OCI-LY1 (cell line): ENCODE results near the gene RNASE8.

Source experiments
- EZH2 ChIP-seq: fragments of 200-600 bp; sonication (generic), shearing (Covaris generic); IDR thresholded peaks from 2 replicates; pipeline ENCODE4 v1.8.0; 2017; ENCODE audit warnings: borderline replicate concordance, mixed run types, mild to moderate bottlenecking, antibody characterized with exemption, low read length, moderate library complexity, mixed read lengths
- TF ChIP-seq, protein P1 (sequence below): fragments of 200-600 bp; sonication (generic), shearing (Covaris generic); IDR thresholded peaks from 2 replicates; pipeline ENCODE4 v1.5.1; 2017; ENCODE audit warnings: mild to moderate bottlenecking, antibody characterized with exemption, low read length, moderate library complexity, mixed read lengths

DNA sequence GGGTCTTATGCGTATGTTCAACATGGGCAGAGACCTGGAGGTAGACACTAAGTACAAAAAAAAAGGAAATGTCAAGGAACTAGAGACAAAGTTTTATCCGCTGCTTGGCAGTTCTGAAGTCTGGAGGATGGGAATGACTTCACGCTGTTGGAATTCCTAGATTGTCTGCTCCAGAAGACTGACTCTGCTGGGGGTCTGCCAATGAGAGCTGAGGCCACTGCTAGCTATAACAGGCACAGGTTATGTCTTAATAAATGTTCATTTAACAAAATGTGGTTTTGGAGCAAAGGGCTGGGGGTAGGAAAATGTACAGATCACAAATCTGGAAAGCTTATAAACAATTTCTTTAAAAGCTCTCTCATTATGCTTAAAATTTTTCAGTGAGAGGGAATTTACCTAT lies 5.9 kb downstream of the RNASE8 start:
- TF ChIP-seq, protein P1, sequence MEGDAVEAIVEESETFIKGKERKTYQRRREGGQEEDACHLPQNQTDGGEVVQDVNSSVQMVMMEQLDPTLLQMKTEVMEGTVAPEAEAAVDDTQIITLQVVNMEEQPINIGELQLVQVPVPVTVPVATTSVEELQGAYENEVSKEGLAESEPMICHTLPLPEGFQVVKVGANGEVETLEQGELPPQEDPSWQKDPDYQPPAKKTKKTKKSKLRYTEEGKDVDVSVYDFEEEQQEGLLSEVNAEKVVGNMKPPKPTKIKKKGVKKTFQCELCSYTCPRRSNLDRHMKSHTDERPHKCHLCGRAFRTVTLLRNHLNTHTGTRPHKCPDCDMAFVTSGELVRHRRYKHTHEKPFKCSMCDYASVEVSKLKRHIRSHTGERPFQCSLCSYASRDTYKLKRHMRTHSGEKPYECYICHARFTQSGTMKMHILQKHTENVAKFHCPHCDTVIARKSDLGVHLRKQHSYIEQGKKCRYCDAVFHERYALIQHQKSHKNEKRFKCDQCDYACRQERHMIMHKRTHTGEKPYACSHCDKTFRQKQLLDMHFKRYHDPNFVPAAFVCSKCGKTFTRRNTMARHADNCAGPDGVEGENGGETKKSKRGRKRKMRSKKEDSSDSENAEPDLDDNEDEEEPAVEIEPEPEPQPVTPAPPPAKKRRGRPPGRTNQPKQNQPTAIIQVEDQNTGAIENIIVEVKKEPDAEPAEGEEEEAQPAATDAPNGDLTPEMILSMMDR, result no peak
- TF ChIP-seq EZH2, result no peak
